Uterus (tissue), 4 donors: Measurements from ENCODE around the gene SRPRA. TPM values are rescaled to one million over a fixed set of nuclear protein-coding genes. Genes with fewer than 3 reads are reported as not detected.

Experiments
- DNase-seq, 2 donors: peaks; one replicate each; pipeline ENCODE4 v3.0.0-alpha.2; 2019 to 2020
- H3K27ac ChIP-seq, 2 donors: fragments of 200-600 bp; sonication (generic); 1 replicate in 1 of 2; 2 replicates in 1 of 2; pipeline ENCODE4 v1.5.1; 2016 to 2018
- H3K27me3 ChIP-seq, 2 donors: fragments of 200-600 bp; sonication (generic); one replicate each; pipeline ENCODE4 v1.5.1; 2018 to 2019; ENCODE audit warnings: control low read depth in 1 of 2
- H3K36me3 ChIP-seq, 2 donors: fragments of 200-600 bp; sonication (generic); one replicate each; pipeline ENCODE4 v1.5.1; 2019; ENCODE audit warnings: control low read depth in 1 of 2
- H3K4me1 ChIP-seq, 2 donors: fragments of 200-600 bp; sonication (generic); one replicate each; pipeline ENCODE4 v1.5.1; 2018 to 2019; ENCODE audit warnings: control low read depth in 1 of 2
- H3K4me3 ChIP-seq, 2 donors: fragments of 200-600 bp; sonication (generic); 1 replicate in 1 of 2; 2 replicates in 1 of 2; pipeline ENCODE4 v1.5.1; 2018 to 2019; ENCODE audit warnings: mild to moderate bottlenecking in 1 of 2
- H3K9me3 ChIP-seq, 2 donors: fragments of 200-600 bp; sonication (generic); one replicate each; pipeline ENCODE4 v1.5.1; 2019; ENCODE audit warnings: control low read depth in 1 of 2
- CTCF ChIP-seq, 4 experiments: fragments of 200-600 bp in 2 of 4; fragments of 450-650 bp in 2 of 4; sonication (generic) in 2 of 4; IDR thresholded peaks; one replicate each; pipeline ENCODE4 v1.5.1; 2016 to 2019; ENCODE audit warnings: antibody characterized with exemption in 4 of 4, mild to moderate bottlenecking in 2 of 4, moderate library complexity in 1 of 4
- POLR2A ChIP-seq, 2 donors: fragments of 450-650 bp; IDR thresholded peaks; one replicate each; pipeline ENCODE4 v1.6.1; 2016; ENCODE audit warnings: antibody characterized with exemption in 2 of 2, mild to moderate bottlenecking in 1 of 2, moderate library complexity in 1 of 2
- intact Hi-C: fragments of 100-400 bp; cut with DNase I; formaldehyde crosslinking; loops from one replicate; pipeline ENCODE4 v1.15.1; 2023; ENCODE audit warnings: low total_unique reads
- total RNA-seq, 4 donors: library from RNA; depleted of rRNA in 3 of 4; stranded (reverse); fragments of >200 nt in 3 of 4; gene quantifications; one replicate each; pipeline versions ENCODE4 v1.1.0 to v1.2.4, GENCODE V29; 2014 to 2023
- donor health status: DM: yes; HTN: yes; CAD: no.

SRPRA gene
- total RNA-seq, 4 donors from 2014 or later: 34.6 to 129 (median 67.2) TPM

- DNase-seq: no peak
- no peaks in the 10 kb centered on the region for H3K4me1 ChIP-seq
- intact Hi-C loops: no loop called here
- H3K36me3 ChIP-seq: no peaks in the 10 kb centered on the region
- no peak for TF ChIP-seq CTCF (IDR thresholded peaks at IDR 0.05)
- no peak overlapping the region for H3K27ac ChIP-seq
- no peak overlapping the region for H3K4me3 ChIP-seq
- H3K9me3 ChIP-seq: no peaks in the 10 kb centered on the region
- no peaks in the 10 kb centered on the region for H3K27me3 ChIP-seq
Observed at GRCh38 chr11:126232683-126233082, 36.0 kb downstream of the SRPRA start.

GRCh38 chr11:126231725-126232459 is 36.8 kb downstream of the SRPRA start:
- Histone ChIP-seq H3K27me3 (no peaks in the 10 kb centered on the region), H3K36me3 (no peaks in the 10 kb centered on the region), H3K27ac (no peak overlapping the region), H3K4me1 (no peaks in the 10 kb centered on the region), H3K4me3 (no peak overlapping the region), H3K9me3 (no peaks in the 10 kb centered on the region)
- intact Hi-C loops: no loop called here
- no peak for TF ChIP-seq CTCF (IDR thresholded peaks at IDR 0.05)
- TF ChIP-seq POLR2A (IDR thresholded peaks at IDR 0.05): no peak
- DNase-seq: no peak

DNA sequence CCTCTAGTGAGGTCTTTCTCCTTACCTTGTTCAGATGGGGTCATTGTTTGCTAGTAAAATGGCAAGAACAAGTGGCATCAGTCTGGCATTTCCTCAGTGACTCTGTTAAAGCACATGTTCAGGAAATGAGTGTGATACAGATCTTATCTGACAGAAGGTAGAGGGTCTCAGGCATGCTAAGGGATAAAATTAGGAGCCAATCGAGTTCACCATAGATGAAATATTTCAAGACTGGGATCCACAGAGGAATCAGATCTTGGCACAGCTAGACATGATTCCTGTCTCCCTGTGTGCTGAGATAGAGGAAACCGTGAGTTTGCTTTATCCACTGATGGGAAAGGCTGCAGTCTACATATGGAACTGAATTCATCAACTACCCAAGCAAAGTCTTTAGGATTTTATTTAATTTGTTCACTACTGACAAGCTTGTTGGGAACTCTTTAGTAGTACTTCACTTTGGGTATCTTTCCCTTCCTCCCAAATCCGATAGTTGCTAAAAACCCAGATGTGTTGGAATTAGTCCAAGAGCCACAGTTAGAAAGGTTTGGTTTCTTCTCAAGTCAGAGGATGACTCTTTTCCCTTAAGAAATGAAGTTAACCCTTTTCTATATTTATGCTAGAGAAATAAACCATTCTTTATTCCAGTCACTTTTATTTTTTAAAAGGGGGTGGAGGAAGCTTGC is 38.7 kb downstream of the SRPRA start:
- no peaks in the 10 kb centered on the region for H3K4me1 ChIP-seq
- no peaks in the 10 kb centered on the region for H3K36me3 ChIP-seq
- TF ChIP-seq CTCF (IDR thresholded peaks at IDR 0.05) (no peak), POLR2A (IDR thresholded peaks at IDR 0.05) (no peak)
- H3K9me3 ChIP-seq: no peaks in the 10 kb centered on the region
- H3K4me3 ChIP-seq: no peak overlapping the region
- H3K27ac ChIP-seq: no peak overlapping the region
- DNase-seq: no peak
- intact Hi-C loops: no loop called here
- no peaks in the 10 kb centered on the region for H3K27me3 ChIP-seq

DNA sequence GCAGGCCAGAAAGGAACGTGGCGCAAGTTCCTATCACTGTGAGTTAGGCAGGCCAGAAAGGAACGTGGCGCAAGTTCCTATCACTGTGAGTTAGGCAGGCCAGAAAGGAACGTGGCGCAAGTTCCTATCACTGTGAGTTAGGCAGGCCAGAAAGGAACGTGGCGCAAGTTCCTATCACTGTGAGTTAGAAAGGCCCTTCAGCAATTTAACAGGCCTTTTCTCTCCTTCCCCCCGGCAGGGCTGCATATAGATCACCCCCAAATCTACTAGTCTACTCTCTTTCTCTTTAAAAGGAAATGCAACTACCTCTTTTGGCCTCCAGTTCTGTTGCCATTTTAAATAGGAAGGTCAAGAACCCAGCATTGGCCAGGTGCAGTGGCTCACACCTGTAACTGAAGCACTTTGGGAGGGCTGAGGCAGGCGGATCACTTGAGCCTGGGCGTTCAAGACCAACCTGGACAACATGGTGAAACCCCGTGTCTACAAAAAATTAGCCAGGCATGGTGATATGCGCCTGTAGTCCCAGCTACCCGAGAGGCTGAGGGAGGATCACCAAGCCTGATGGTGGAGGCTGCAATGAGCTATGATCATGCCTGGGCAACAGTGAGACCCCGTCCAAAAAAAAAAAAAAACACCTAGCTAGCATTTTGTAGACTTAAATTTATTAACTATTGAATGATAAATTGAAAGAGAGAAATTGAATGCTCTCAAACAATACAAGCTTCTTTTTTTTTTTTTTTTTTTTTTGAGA is 42.2 kb downstream of the SRPRA start:
- Histone ChIP-seq H3K27ac (no peak overlapping the region), H3K9me3 (no peaks in the 10 kb centered on the region), H3K4me3 (no peak overlapping the region), H3K27me3 (no peaks in the 10 kb centered on the region), H3K36me3 (no peaks in the 10 kb centered on the region), H3K4me1 (no peaks in the 10 kb centered on the region)
- no peak for TF ChIP-seq CTCF (IDR thresholded peaks at IDR 0.05)
- TF ChIP-seq POLR2A (IDR thresholded peaks at IDR 0.05): no peak
- intact Hi-C loops: no loop called here
- DNase-seq: no peak

GRCh38 chr11:126225295-126225665 is 43.4 kb downstream of the SRPRA start:
- Histone ChIP-seq H3K4me3 (no peak overlapping the region), H3K4me1 (no peaks in the 10 kb centered on the region), H3K27me3 (no peaks in the 10 kb centered on the region), H3K27ac (no peak overlapping the region), H3K9me3 (no peaks in the 10 kb centered on the region), H3K36me3 (no peaks in the 10 kb centered on the region)
- intact Hi-C loops: no loop called here
- no peak for TF ChIP-seq POLR2A (IDR thresholded peaks at IDR 0.05)
- no peak for TF ChIP-seq CTCF (IDR thresholded peaks at IDR 0.05)
- no peak for DNase-seq
